GM11168 (cell line): ENCODE measurements around the gene CD109.
"Not testable (repeated sequence)": the region's sequence is repeated elsewhere in the genome, so short reads cannot be mapped to it uniquely, and the experiment has no call there.

Experiments used
- in situ Hi-C: fragments of 300-500 bp; cut with MboI; formaldehyde crosslinking; loops from one replicate; pipeline ENCODE4 v1.12.0; 2022; ENCODE audit warnings: low sequenced_read_pairs; ENCODE audit not compliant: unreplicated experiment

Gene CD109

GRCh38 chr6:73695619-73696421 is at the start of gene CD109:
Gene CD109, plus strand, starts transcription at chr6:73696203. Its CDS starts 13 bp downstream, at chr6:73696216.
- in situ Hi-C loops, result no loop called here

GRCh38 chr6:73648166-73648565 is 47.8 kb upstream of the CD109 start:
- in situ Hi-C loops, result no loop called here

DNA sequence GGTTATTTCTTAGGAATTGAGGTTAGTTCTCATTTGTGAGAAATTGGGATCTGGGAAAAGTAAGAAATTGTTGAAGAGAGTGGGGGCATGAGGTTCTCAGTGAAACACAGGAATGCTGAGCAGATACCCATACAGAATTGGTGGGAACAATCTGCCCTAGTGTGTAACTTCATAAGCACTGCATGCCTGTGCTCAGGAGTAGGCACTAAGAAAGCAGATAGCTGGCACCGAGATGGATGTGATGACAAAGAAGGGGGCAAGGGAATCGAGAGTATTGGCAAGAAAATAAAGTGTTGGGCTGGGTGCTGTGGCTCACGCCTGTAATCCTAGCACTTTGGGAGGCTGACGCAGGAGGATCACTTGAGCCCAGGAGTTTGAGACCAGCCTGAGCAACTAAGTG is 46.2 kb upstream of the CD109 start:
- in situ Hi-C loops, result no loop called here

DNA sequence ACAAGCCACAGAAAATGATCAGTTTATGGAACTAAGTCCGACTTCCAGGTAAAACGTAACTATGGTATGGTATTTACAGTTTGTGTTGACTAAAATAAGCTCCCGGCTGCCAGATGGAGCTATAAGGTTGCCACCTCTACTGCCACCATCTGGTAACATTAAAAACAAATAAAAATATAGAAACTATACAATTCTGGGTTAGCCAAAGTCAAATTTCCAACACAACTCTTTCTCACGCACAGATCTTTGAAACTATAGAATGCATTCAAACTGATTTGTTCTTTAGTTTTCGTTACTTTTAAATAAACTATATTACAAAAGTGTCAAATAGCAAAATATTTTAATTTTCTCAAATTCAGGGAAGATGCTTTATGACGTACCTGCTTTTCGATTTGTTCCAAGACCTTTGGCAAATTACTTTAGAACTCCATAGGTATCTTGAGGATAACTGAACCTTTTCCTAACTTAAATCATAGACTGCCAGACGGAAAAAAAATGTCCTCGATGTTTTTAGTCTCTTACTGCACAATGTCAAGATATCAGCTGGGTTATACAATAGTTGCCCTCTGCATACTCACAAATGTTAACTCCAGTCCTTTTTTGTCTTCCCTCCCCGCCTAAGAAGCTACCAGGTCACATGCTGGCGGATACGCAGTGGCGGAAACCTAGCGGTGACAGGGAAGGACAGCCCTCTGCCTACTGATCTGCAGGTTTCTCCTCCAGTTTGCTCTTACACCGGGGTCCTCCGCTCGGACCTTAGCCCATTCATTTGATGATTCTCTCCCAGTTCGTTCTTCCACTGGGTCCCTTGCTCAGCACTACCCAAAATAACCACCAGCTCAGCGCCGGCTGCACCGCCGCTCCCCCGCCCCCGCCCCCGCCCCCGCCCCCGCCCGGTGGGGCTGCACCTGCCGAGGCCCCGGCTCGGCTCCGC is 43.1 kb upstream of the CD109 start:
- in situ Hi-C loops, result no loop called here

DNA sequence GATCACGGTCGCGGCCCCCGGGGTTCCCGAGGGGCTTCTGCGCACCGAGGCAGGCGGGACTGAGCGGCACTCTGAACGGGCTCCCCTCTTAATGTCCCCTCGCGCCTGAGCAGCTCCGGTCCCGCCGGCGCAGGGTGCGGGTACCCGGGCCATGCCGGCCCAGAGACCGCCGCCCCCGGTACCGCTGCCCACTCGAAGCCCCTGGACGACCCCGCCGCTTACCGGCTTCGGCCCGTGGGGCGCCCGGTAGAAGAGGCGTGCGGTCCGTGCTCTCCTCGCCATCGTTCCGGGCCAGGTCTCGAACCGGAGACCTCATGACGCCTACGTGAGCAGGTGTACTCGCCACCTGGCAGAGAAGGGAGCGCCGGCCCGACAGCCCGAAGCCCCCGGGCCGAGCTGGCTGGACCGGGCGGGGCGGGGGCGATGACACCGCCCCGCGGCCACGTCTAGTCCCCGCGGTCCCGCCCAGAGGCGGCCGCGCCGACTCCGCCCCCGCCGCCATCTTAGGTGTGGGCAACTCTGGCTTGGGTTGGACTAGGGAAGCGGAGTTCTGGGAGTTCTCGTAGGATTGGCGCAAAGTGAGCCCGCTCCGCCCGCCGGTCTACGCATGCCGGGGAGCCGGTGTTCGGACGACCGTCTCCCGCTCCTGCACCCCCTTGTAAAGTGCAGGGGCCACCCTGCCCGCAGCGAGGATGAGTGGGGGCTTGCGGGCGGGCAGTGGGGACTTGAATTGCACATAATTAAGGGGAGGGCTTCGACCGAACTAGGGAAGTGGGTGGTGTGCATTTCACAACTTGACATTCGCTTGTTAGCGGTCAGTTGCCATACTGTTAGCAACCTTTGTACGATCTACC is 42.2 kb upstream of the CD109 start, which contains the start of gene SLC17A5:
TSS of gene SLC17A5 (minus strand) at position 422 of the 854 bp plus-strand sequence. CDS start at position 316, 106 bp downstream.
- in situ Hi-C loops, result no loop called here

DNA sequence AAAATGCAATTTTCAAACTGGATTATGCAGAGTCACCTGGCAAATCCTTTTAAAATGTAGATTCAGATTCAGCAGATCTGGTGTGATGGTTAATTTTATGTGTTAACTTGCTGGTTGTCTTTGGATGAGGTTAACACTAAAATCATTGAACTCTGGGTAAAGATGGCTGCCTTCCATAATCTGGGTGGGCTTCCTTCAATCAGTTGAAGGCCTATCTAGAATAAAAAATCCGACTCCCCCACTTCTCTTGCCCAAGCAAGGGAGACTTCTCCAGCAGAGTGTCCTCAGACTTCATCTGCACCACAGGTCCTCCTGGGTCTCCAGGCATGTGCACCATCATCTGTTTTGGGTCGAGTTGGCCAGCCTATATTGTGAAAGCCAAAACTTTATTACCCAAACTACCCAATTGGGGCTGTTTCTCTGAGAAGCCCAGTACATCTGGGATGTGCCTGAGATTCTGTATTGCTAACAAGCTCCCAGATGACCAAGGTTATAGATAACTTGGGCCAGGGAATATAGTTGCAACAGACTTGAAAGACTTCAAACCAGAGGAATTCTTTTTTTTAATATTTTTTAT is 40.6 kb upstream of the CD109 start:
- in situ Hi-C loops, result no loop called here

DNA sequence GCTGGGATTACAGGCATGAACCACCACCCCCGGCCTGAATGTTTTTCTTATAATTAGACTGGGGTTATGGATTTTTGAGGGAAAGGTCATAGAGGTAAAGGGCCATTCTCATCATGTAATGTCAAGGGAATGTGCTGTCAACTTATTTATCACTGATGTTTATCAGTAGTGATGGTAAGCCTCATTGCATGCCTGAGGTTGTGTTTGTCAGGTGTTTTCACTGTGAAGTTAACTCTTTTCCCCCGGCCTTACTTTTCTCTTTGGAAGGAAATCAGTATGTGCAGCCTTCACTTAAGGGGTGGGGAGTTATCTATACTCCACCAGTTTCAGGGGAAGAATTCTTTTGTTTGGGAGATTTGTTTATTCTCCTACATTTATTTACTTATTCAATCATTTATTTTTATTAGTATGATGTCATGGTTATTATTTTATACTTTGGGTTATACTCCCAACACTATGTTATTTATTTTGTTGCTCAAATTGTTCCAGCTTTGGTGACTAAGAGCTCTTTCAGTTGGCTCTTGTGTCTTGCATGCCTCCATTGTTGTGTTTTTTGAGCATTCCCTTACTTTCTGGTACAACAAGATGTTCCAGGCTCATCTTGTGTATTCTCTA is 39.4 kb upstream of the CD109 start:
- in situ Hi-C loops, result no loop called here

DNA sequence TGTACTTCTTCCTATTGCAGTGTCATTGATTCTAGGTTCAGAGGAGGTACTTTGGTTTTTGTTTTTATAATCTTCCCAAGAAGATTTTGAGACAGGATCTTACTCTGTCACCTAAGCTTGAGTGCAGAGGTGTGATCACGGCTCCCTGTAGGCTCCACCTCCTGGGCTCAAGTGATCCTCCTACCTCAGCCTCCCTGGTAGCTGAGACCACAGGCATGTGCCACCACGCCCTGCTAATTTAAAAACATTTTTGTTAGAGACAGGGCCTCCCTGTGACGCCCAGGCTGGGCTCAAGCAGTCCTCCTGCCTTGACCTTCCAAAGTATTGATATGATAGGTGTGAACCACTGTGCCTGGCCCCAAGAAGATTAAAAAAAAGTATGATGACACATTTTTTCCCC is 38.8 kb upstream of the CD109 start:
- in situ Hi-C loops, result no loop called here

DNA sequence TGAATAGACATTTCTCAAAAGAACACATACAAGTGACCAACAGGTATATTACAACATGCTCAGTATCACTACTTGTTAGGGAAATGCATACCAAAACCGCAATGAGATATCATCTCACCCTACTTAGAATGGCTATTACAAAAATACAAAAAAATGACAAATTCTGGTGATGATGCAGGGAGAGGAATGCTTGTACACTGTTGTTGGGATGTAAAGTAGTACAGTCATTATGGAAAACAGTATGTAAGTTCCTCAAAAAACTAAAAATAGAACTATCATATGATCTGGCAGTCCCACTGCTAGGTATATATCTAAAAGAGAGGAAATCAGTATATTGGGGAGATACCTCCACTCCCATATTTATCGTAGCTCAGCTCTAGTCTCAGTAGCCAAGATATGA is 31.3 kb upstream of the CD109 start:
- in situ Hi-C loops, result no loop called here

- in situ Hi-C loops, result no loop called here
These were observed 30.2 kb upstream of the CD109 start for GRCh38 chr6:73665686-73666319.

DNA sequence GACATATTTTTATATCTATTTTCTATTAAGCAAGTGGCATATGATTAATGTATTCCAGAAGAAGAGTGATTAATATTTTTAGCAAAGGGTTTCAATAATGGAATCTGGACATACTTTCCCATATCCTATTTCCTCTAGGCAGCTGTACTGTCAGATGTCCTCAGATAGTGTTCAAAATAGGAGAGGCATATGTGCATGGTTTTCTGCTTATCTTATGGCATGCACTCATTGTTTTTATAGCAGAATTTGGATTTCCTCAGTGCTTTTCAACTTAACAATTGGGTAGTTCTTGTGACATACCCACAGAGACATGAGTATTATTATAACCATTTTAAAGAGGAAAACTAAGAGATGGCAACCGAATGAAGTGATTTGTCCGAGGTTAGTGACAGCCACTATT is 29.6 kb upstream of the CD109 start:
- in situ Hi-C loops, result no loop called here

- in situ Hi-C loops, result no loop called here
These were observed 28.2 kb upstream of the CD109 start for GRCh38 chr6:73667798-73668197.

DNA sequence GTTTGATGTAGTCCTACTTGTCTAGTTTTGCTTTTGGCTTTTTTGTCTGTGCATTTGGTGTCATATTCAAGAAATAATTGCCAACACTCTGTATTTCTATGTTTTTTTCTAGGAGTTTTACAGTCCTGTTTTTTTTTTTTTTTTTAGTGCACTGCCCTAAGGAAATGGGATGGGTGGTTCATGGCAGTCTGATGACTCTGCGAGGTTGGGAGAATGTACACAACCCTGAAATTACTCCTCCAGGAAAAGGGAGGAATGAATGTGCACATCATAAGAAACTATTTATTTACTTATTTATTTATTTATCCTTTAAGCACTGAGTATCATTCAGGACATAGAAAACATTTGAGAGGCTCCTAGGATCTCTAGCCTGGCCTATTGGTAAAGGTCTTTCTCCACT is 27.0 kb upstream of the CD109 start:
- in situ Hi-C loops, result no loop called here

DNA sequence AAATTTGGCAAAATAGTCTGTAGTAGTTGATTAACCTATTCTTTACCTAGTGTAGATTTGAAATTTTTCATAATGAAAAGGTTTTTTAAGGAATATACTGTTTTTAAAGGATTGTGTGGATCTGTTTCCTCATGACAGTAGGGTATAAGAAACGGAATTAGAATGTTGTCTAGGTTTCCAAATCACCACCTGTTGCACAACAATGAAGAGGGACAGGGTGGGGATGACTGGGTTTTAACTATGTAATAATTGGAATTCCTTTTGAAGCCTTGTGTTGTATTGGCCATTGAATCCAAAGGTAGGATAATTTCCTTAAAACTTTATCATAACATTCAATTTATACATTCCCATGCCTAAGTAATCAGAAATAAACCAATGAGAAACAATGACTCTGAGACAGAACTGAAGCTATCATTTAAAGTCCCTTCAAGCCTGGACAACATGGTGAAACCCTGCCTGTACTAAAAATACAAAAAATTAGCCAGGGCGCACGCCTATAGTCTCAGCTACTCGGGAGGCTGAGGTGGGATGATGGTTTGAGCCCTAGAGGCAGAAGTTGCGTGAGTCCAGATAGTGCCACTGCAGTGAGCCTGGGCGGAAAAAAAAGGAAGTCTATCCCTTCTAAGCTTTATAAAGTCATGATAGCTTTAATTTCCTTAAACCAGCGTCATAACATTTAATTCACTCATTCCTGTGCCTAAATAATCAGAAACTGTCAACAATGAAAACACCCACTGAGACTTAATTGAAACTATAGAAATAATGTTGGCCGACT is 23.9 kb upstream of the CD109 start:
- in situ Hi-C loops, result no loop called here

- in situ Hi-C loops, result no loop called here
These were observed 20.4 kb upstream of the CD109 start for GRCh38 chr6:73675466-73676098.

DNA sequence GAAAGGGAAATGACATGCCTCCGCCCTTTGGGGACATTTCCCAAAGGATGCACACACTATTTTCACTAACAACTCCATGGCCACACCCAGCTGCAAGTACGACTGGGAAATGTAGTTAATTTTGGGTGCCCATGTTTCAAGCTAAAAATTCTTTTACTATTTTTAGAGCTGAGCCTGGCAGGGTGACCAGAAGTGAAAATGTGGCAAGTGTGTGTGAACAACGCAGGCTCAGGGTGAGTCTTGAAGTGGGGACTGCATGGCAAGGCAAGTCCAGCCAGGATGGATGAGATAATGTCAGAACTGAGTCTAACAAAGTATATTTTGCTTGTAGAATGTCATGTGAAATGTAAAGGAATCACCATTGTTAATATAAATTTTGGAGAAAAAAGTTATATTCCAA is 17.0 kb upstream of the CD109 start:
- in situ Hi-C loops, result no loop called here

- in situ Hi-C loops, result not testable (repeated sequence)
These were observed 16.2 kb upstream of the CD109 start for GRCh38 chr6:73679846-73680245.
